Measurements from ENCODE around the gene IMPA2. TPM values are rescaled to one million over a fixed set of nuclear protein-coding genes. Genes with fewer than 3 reads are reported as not detected.

IMPA2 gene
- total RNA-seq, 1 experiment from 2014 or later, result 22.4 TPM

DNA sequence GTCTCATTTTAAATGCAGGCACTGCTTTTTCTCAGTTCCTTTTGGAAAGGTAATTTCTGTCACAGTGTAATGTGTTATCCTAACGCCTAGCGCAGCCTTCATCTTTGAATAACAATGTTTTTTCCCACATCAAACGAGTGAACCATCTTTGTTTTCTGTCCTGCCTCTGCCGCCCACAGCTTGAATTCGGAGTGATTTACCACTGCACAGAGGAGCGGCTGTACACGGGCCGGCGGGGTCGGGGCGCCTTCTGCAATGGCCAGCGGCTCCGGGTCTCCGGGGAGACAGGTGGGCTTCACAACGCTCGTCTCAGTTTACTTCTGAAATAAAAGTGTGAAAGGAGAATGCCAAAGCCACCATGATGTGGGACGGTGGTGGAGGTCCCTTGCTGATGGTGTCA lies 32.8 kb downstream of the IMPA2 start:
- no peak for DNase-seq (ENCODE audit: low spot score)
- no peaks in the 10 kb centered on the region for H3K9me3 ChIP-seq (ENCODE audit: low read depth, low read length, poor library complexity, severe bottlenecking)
- intact Hi-C loops (cut with micrococcal nuclease; ENCODE audit: unreplicated experiment), result no loop called here
- CTCF ChIA-PET, result no interaction called here
- H3K4me3 ChIP-seq (ENCODE audit: low read depth, low read length, poor library complexity, severe bottlenecking), result no peak overlapping the region
- no peak for TF ChIP-seq EZH2 (IDR thresholded peaks at IDR 0.05; ENCODE audit: borderline replicate concordance, low read depth, low read length, poor library complexity, severe bottlenecking)
- TF ChIP-seq, protein P1, sequence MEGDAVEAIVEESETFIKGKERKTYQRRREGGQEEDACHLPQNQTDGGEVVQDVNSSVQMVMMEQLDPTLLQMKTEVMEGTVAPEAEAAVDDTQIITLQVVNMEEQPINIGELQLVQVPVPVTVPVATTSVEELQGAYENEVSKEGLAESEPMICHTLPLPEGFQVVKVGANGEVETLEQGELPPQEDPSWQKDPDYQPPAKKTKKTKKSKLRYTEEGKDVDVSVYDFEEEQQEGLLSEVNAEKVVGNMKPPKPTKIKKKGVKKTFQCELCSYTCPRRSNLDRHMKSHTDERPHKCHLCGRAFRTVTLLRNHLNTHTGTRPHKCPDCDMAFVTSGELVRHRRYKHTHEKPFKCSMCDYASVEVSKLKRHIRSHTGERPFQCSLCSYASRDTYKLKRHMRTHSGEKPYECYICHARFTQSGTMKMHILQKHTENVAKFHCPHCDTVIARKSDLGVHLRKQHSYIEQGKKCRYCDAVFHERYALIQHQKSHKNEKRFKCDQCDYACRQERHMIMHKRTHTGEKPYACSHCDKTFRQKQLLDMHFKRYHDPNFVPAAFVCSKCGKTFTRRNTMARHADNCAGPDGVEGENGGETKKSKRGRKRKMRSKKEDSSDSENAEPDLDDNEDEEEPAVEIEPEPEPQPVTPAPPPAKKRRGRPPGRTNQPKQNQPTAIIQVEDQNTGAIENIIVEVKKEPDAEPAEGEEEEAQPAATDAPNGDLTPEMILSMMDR (conservative IDR thresholded peaks at IDR 0.05; ENCODE audit: low read depth, low read length), result no peak
- no peaks in the 10 kb centered on the region for H3K27me3 ChIP-seq (replicated peaks; ENCODE audit: insufficient read depth, low read depth, low read length, poor library complexity)
- BruUV-seq (replicated peaks), result no TSS peak
- H3K36me3 ChIP-seq (ENCODE audit: insufficient read depth, low read length, poor library complexity, severe bottlenecking), result no peaks in the 10 kb centered on the region
- POLR2A ChIA-PET (ENCODE audit: low non-redundant PET), result no interaction called here
- H3K27ac ChIP-seq (ENCODE audit: low read depth, low read length, poor library complexity, severe bottlenecking), result no peak overlapping the region
- H3K4me1 ChIP-seq (ENCODE audit: insufficient read depth, low read length, poor library complexity, severe bottlenecking), result no peaks in the 10 kb centered on the region

DNA sequence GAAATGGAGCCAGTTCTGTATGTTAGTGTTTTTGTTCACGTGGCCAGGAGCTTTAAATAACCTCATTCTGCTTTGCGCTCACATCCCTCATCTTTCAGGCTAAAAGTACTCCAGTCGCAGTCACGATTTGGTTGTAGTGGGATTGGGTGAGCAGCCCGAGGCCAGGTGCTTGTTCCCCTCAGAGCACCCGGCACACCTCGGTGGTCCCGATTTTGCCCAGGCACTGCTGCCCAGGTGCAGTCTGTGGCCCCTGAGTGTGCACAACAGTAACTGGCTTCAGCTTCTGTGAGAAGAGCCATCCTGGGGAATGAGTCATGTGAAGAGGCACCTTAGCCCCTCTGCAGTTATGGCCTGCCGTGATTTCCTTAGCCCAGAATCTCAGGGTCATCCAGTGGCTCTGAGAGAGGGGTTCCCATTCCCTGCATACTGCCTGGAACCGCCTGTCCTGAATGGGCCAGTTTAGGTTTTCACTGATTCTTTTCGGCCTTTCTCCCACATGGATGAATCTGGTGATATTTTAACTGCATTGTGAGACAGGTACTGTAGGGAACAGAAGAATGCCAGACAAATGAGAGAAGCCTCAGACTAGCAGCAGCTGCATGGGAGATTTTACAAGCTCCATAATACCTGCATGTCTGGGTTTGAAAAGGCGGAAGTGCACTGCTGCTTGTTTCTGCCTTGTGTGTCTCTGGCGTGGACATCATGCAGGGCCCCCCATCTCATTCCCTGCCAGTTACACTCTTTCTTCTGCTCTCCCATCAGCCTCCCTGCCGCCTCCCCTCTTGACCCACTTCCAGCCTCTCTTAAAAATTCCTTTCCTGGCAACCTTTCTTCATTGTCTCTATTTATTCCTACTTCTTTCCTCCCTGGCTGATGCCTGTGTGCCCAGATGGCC lies 33.5 kb downstream of the IMPA2 start:
- no peaks in the 10 kb centered on the region for H3K4me1 ChIP-seq (ENCODE audit: insufficient read depth, low read length, poor library complexity, severe bottlenecking)
- H3K36me3 ChIP-seq (ENCODE audit: insufficient read depth, low read length, poor library complexity, severe bottlenecking), result no peaks in the 10 kb centered on the region
- ChIA-PET CTCF (no interaction called here), POLR2A (ENCODE audit: low non-redundant PET) (no interaction called here)
- BruUV-seq (replicated peaks), result no TSS peak
- intact Hi-C loops (cut with micrococcal nuclease; ENCODE audit: unreplicated experiment), result no loop called here
- TF ChIP-seq EZH2 (IDR thresholded peaks at IDR 0.05; ENCODE audit: borderline replicate concordance, low read depth, low read length, poor library complexity, severe bottlenecking), result no peak
- TF ChIP-seq, protein P1 (conservative IDR thresholded peaks at IDR 0.05; ENCODE audit: low read depth, low read length), result no peak
- H3K9me3 ChIP-seq (ENCODE audit: low read depth, low read length, poor library complexity, severe bottlenecking), result no peaks in the 10 kb centered on the region
- no peak overlapping the region for H3K4me3 ChIP-seq (ENCODE audit: low read depth, low read length, poor library complexity, severe bottlenecking)
- DNase-seq (ENCODE audit: low spot score), result no peak
- H3K27me3 ChIP-seq (replicated peaks; ENCODE audit: insufficient read depth, low read depth, low read length, poor library complexity), result no peaks in the 10 kb centered on the region
- no peak overlapping the region for H3K27ac ChIP-seq (ENCODE audit: low read depth, low read length, poor library complexity, severe bottlenecking)

DNA sequence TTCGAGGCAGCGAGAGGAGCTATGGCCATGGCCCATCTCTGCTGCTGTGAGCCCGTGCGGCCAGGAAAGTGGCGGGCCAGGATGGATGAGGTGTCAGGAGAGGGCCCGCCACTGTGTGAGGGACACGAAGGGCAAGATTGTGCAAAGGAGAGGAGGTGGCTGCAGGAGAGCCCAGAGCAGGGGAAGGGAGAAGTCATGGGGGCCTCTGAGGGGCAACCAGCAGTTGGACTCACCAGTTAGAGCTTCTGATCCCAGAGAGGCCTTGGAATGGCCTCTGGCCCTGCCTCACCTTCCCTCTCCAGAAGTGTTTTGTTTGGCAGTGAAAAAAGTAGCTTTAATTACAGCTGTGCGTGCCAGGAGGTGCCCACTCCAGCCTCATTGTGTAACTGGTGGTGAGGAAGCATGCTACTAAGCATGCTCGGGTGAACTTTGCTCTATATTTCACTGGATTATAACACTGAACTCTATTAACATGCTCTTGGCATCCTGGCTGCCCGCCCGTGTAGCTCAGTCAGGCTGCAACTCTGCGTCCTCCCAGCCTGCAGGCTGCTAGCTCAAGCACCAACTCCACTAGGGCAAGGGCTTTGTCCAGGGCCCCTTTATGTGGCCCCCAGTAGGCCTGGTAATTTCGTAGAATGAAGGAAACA lies 34.2 kb downstream of the IMPA2 start:
- ChIA-PET CTCF (no interaction called here), POLR2A (ENCODE audit: low non-redundant PET) (no interaction called here)
- Histone ChIP-seq H3K27me3 (replicated peaks; ENCODE audit: insufficient read depth, low read depth, low read length, poor library complexity) (no peaks in the 10 kb centered on the region), H3K4me3 (ENCODE audit: low read depth, low read length, poor library complexity, severe bottlenecking) (no peak overlapping the region), H3K27ac (ENCODE audit: low read depth, low read length, poor library complexity, severe bottlenecking) (no peak overlapping the region), H3K4me1 (ENCODE audit: insufficient read depth, low read length, poor library complexity, severe bottlenecking) (no peaks in the 10 kb centered on the region), H3K9me3 (ENCODE audit: low read depth, low read length, poor library complexity, severe bottlenecking) (no peaks in the 10 kb centered on the region), H3K36me3 (ENCODE audit: insufficient read depth, low read length, poor library complexity, severe bottlenecking) (no peaks in the 10 kb centered on the region)
- no TSS peak for BruUV-seq (replicated peaks)
- TF ChIP-seq, protein P1 (conservative IDR thresholded peaks at IDR 0.05; ENCODE audit: low read depth, low read length), result no peak
- TF ChIP-seq EZH2 (IDR thresholded peaks at IDR 0.05; ENCODE audit: borderline replicate concordance, low read depth, low read length, poor library complexity, severe bottlenecking), result no peak
- intact Hi-C loops (cut with micrococcal nuclease; ENCODE audit: unreplicated experiment), result no loop called here
- DNase-seq (ENCODE audit: low spot score), result no peak

Measured in A673 (cell line).